Thoracic aorta (tissue), 2 donors: ENCODE results near the gene NLK. TPM values are rescaled to one million over a fixed set of nuclear protein-coding genes. Genes with fewer than 3 reads are reported as not detected.

Experiments used
- ATAC-seq: fragments of 150-250 bp; one replicate; pipeline ENCODE4 v1.8.0; 2017; ENCODE audit warnings: low read depth; ENCODE audit not compliant: insufficient number of reproducible peaks, low FRiP score
- DNase-seq: peaks from one replicate; pipeline ENCODE4 v3.0.0-alpha.2; 2020; ENCODE audit warnings: low spot score
- H3K27ac ChIP-seq, 2 donors: fragments of 200-600 bp; sonication (generic); 1 replicate in 1 of 2; 2 replicates in 1 of 2; pipeline ENCODE4 v1.5.1; 2016; ENCODE audit warnings: mild to moderate bottlenecking in 2 of 2, moderate library complexity in 2 of 2
- H3K27me3 ChIP-seq: fragments of 200-600 bp; sonication (generic); replicated peaks from 2 replicates; pipeline ENCODE4 v1.6.0; 2016; ENCODE audit warnings: mild to moderate bottlenecking; ENCODE audit not compliant: insufficient read depth
- H3K36me3 ChIP-seq: fragments of 200-600 bp; sonication (generic); one replicate; pipeline ENCODE4 v1.5.1; 2016
- H3K4me1 ChIP-seq, 2 donors: fragments of 200-600 bp; sonication (generic); 1 replicate in 1 of 2; 2 replicates in 1 of 2; pipeline versions ENCODE4 v1.5.1 to v1.6.0; 2016; ENCODE audit warnings: low read depth in 2 of 2, mild to moderate bottlenecking in 1 of 2; ENCODE audit not compliant: control insufficient read depth in 1 of 2
- H3K4me3 ChIP-seq: fragments of 200-600 bp; sonication (generic); 2 replicates; pipeline ENCODE4 v1.5.1; 2016; ENCODE audit warnings: mild to moderate bottlenecking
- H3K9me3 ChIP-seq: fragments of 200-600 bp; sonication (generic); 2 replicates; pipeline ENCODE4 v1.5.1; 2016
- CTCF ChIP-seq: fragments of 200-600 bp; sonication (generic); IDR thresholded peaks from one replicate; pipeline ENCODE4 v1.5.1; 2019; ENCODE audit warnings: antibody characterized with exemption
- total RNA-seq, 2 donors: library from RNA; depleted of rRNA; stranded (reverse); fragments of >200 nt; gene quantifications; one replicate each; pipeline versions ENCODE4 v1.1.0 to v1.2.3, GENCODE V29; 2016

Gene NLK
- total RNA-seq, 2 donors from 2014 or later, result 10.3 to 23.0 TPM

GRCh38 chr17:28049071-28049470 lies 6.6 kb downstream of the NLK start:
- H3K9me3 ChIP-seq, result no peaks in the 10 kb centered on the region
- no peaks in the 10 kb centered on the region for H3K36me3 ChIP-seq
- H3K4me3 ChIP-seq, result no peak overlapping the region
- no peak for TF ChIP-seq CTCF
- H3K27me3 ChIP-seq, result no peaks in the 10 kb centered on the region
- no peak for DNase-seq
- H3K27ac ChIP-seq, result no peak overlapping the region
- no peak for ATAC-seq
- peaks cover 20 to 37% of the 10 kb centered on the region in 2 donors for H3K4me1 ChIP-seq

DNA sequence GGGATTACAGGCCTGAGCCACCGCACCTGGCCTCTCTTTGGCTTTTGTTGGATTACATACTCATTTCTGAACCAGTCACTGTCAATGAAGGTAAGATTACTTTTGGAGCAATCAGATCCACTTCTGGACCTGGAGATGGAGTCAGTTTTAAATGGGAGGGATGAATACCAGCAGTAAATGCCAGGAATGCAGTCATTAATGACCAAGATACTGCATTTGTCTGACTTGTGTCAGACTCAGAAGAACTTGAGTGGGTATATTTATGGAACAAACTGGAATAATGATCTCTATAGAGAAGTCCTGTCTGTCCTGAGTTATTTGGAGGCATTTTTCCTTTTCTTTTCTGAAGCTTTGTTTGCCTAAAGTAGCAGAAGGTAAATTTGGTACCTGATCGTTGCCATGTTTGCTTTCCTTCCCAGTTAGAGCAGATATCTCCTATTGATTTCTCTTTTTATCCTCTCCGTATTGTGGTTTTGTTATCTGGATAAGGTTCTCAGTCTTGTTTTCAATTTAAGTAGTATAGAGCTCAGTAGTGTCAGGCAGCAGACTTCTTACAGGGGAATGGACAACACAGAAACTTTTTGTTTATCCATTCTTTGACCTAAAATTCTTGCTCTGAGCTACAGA lies 10.7 kb downstream of the NLK start:
- H3K36me3 ChIP-seq, result no peaks in the 10 kb centered on the region
- no peaks in the 10 kb centered on the region for H3K9me3 ChIP-seq
- no peak overlapping the region for H3K4me3 ChIP-seq
- peaks cover 0 to 14% of the 10 kb centered on the region in 2 donors for H3K4me1 ChIP-seq
- H3K27me3 ChIP-seq, result no peaks in the 10 kb centered on the region
- H3K27ac ChIP-seq, result no peak overlapping the region
- no peak for DNase-seq
- no peak for TF ChIP-seq CTCF
- no peak for ATAC-seq

DNA sequence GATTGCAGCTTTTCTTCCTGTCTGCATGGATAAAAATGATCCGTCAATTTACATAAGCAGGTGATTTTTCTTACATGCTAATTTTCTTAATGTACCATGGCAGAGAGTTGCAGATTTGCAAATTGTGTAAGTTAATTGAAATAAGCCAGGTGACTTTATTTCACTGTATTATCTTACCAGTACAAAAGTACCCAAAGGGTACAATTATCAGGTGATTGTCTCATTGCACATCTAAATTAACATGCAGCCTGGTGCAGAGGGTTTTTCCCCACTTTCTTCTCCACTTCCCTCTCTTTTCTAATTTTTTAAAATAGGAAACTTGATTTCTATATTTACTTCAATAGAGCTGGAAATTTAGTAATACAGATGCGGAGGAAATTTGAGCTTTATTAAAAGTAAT lies 11.2 kb downstream of the NLK start:
- H3K4me3 ChIP-seq, result no peak overlapping the region
- DNase-seq (no peak), ATAC-seq (no peak)
- H3K9me3 ChIP-seq, result no peaks in the 10 kb centered on the region
- no peaks in the 10 kb centered on the region for H3K27me3 ChIP-seq
- no peak overlapping the region for H3K27ac ChIP-seq
- H3K36me3 ChIP-seq, result no peaks in the 10 kb centered on the region
- H3K4me1 ChIP-seq, result peaks cover 0 to 14% of the 10 kb centered on the region in 2 donors
- no peak for TF ChIP-seq CTCF

DNA sequence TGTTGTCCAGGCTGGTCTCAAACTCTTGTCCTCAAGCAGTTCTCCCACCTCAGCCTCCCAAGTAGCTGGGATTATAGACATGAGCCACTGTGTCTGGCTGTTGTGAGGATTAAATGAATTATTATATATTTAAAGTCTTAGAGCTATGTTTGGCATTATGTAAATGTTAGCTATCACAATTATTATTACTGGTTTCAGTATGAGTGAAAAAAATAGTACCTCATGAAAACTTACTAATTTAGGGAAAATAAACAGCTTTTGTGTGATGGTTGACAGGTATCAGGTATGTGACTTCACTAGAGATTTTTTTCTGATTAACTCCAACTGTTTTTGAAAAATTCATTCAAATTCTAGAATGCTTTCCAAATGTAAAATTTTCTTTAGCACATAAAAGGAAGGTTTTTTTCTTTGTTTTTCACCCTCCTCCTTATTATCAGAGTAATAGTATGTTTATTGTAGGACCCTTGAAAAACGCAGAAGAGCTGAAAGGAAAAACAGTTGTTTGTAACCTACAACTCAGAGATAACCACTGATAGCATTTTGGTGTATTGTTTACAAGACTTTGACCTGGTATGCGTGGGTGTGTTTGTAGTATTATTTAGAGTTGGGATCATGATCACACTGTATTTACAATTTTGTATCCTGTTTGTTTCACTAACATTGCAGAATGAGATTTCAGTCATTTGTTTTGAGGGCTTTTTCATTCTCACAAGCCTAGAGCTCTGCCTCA lies 13.2 kb downstream of the NLK start:
- no peaks in the 10 kb centered on the region for H3K27me3 ChIP-seq
- no peaks in the 10 kb centered on the region for H3K9me3 ChIP-seq
- ATAC-seq, result no peak
- H3K4me3 ChIP-seq, result no peak overlapping the region
- H3K36me3 ChIP-seq, result no peaks in the 10 kb centered on the region
- no peak for TF ChIP-seq CTCF
- peaks cover 0 to 20% of the 10 kb centered on the region in 2 donors for H3K4me1 ChIP-seq
- H3K27ac ChIP-seq, result no peak overlapping the region
- DNase-seq, result no peak

- TF ChIP-seq CTCF, result no peak
- no peak for ATAC-seq
- peaks cover 0 to 20% of the 10 kb centered on the region in 2 donors for H3K4me1 ChIP-seq
Observed at GRCh38 chr17:28056276-28056620, 13.8 kb downstream of the NLK start.

More at GRCh38 chr17:28056276-28056620, 13.8 kb downstream of the NLK start:
- no peaks in the 10 kb centered on the region for H3K36me3 ChIP-seq
- DNase-seq, result no peak
- H3K4me3 ChIP-seq, result no peak overlapping the region
- no peaks in the 10 kb centered on the region for H3K9me3 ChIP-seq
- no peaks in the 10 kb centered on the region for H3K27me3 ChIP-seq
- no peak overlapping the region for H3K27ac ChIP-seq
